ENCODE results near the gene CD300C. TPM values are rescaled to one million over a fixed set of nuclear protein-coding genes. Genes with fewer than 3 reads are reported as not detected.

The CD300C gene
- total RNA-seq, 1 donor from 2014 or later, result not detected

GRCh38 chr17:74568106-74568873 is 22.4 kb upstream of the CD300C start:
- Mint-ChIP-seq H3K27me3 (ENCODE audit: unreplicated experiment) (peaks cover 3% of the 10 kb centered on the region), H3K4me1 (ENCODE audit: low read depth, unreplicated experiment) (peaks cover 18% of the 10 kb centered on the region), H3K36me3 (ENCODE audit: unreplicated experiment) (peaks cover 7% of the 10 kb centered on the region), H3K9me3 (ENCODE audit: unreplicated experiment) (peaks cover 3% of the 10 kb centered on the region), H3K27ac (ENCODE audit: unreplicated experiment) (no peak overlapping the region), H3K4me3 (ENCODE audit: unreplicated experiment) (no peak overlapping the region)
- TF ChIP-seq, protein P1, sequence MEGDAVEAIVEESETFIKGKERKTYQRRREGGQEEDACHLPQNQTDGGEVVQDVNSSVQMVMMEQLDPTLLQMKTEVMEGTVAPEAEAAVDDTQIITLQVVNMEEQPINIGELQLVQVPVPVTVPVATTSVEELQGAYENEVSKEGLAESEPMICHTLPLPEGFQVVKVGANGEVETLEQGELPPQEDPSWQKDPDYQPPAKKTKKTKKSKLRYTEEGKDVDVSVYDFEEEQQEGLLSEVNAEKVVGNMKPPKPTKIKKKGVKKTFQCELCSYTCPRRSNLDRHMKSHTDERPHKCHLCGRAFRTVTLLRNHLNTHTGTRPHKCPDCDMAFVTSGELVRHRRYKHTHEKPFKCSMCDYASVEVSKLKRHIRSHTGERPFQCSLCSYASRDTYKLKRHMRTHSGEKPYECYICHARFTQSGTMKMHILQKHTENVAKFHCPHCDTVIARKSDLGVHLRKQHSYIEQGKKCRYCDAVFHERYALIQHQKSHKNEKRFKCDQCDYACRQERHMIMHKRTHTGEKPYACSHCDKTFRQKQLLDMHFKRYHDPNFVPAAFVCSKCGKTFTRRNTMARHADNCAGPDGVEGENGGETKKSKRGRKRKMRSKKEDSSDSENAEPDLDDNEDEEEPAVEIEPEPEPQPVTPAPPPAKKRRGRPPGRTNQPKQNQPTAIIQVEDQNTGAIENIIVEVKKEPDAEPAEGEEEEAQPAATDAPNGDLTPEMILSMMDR (IDR thresholded peaks at IDR 0.05; ENCODE audit: partially characterized antibody, unreplicated experiment), result no peak
- no peak for DNase-seq

GRCh38 chr17:74567397-74567796 is 21.5 kb upstream of the CD300C start, which contains the start of gene CD300H:
TSS of gene CD300H (minus strand) at chr17:74567509.
- peaks cover 3% of the 10 kb centered on the region for H3K27me3 Mint-ChIP-seq (ENCODE audit: unreplicated experiment)
- H3K9me3 Mint-ChIP-seq (ENCODE audit: unreplicated experiment), result peaks cover 3% of the 10 kb centered on the region
- H3K27ac Mint-ChIP-seq (ENCODE audit: unreplicated experiment), result no peak within 1 kb of the TSS
- TF ChIP-seq, protein P1 (IDR thresholded peaks at IDR 0.05; ENCODE audit: partially characterized antibody, unreplicated experiment), result no peak
- H3K36me3 Mint-ChIP-seq (ENCODE audit: unreplicated experiment), result peaks cover 9% of the 10 kb centered on the region
- H3K4me3 Mint-ChIP-seq (ENCODE audit: unreplicated experiment), result no peak within 1 kb of the TSS
- no peak for DNase-seq
- peaks cover 18% of the 10 kb centered on the region for H3K4me1 Mint-ChIP-seq (ENCODE audit: low read depth, unreplicated experiment)

GRCh38 chr17:74566132-74566753 is 20.3 kb upstream of the CD300C start:
- peaks cover 14% of the 10 kb centered on the region for H3K36me3 Mint-ChIP-seq (ENCODE audit: unreplicated experiment)
- peaks cover 3% of the 10 kb centered on the region for H3K27me3 Mint-ChIP-seq (ENCODE audit: unreplicated experiment)
- peaks cover 18% of the 10 kb centered on the region for H3K4me1 Mint-ChIP-seq (ENCODE audit: low read depth, unreplicated experiment)
- H3K4me3 Mint-ChIP-seq (ENCODE audit: unreplicated experiment), result no peak overlapping the region
- TF ChIP-seq, protein P1 (IDR thresholded peaks at IDR 0.05; ENCODE audit: partially characterized antibody, unreplicated experiment), result peak; percentile 50
- peak; percentile 73 for DNase-seq
- peaks cover 3% of the 10 kb centered on the region for H3K9me3 Mint-ChIP-seq (ENCODE audit: unreplicated experiment)
- no peak overlapping the region for H3K27ac Mint-ChIP-seq (ENCODE audit: unreplicated experiment)

GRCh38 chr17:74565126-74565525 is 19.2 kb upstream of the CD300C start:
- peaks cover 14% of the 10 kb centered on the region for H3K36me3 Mint-ChIP-seq (ENCODE audit: unreplicated experiment)
- peaks cover 3% of the 10 kb centered on the region for H3K9me3 Mint-ChIP-seq (ENCODE audit: unreplicated experiment)
- TF ChIP-seq, protein P1 (IDR thresholded peaks at IDR 0.05; ENCODE audit: partially characterized antibody, unreplicated experiment), result no peak
- DNase-seq, result no peak
- H3K27ac Mint-ChIP-seq (ENCODE audit: unreplicated experiment), result no peak overlapping the region
- H3K4me1 Mint-ChIP-seq (ENCODE audit: low read depth, unreplicated experiment), result peaks cover 18% of the 10 kb centered on the region
- H3K4me3 Mint-ChIP-seq (ENCODE audit: unreplicated experiment), result no peak overlapping the region
- peaks cover 3% of the 10 kb centered on the region for H3K27me3 Mint-ChIP-seq (ENCODE audit: unreplicated experiment)

DNA sequence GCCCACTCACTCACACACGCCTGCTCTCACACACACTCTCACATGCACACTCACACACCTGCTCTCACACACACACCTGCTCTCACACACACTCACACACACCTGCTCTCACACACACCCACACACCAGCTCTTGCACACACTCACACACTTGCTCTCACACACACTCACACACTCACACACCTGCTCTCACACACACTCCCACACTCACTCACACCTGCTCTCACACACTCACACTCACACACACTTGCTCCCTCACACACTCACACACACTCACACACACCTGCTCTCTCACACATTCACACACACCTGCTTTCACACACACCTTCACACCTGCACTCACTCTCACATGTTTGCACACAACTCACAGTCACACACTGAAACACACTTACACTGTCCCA is 17.4 kb upstream of the CD300C start:
- Mint-ChIP-seq H3K27me3 (ENCODE audit: unreplicated experiment) (no peaks in the 10 kb centered on the region), H3K4me3 (ENCODE audit: unreplicated experiment) (no peak overlapping the region), H3K36me3 (ENCODE audit: unreplicated experiment) (peaks cover 21% of the 10 kb centered on the region), H3K27ac (ENCODE audit: unreplicated experiment) (no peak overlapping the region), H3K4me1 (ENCODE audit: low read depth, unreplicated experiment) (peaks cover 12% of the 10 kb centered on the region), H3K9me3 (ENCODE audit: unreplicated experiment) (peaks cover 8% of the 10 kb centered on the region)
- no peak for DNase-seq
- TF ChIP-seq, protein P1 (IDR thresholded peaks at IDR 0.05; ENCODE audit: partially characterized antibody, unreplicated experiment), result no peak

Data from glutamatergic neuron (in vitro differentiated cells).